ENCODE data around the gene SLC27A1.

- TF ChIP-seq BCL11B (tag by site-specific recombination; IDR thresholded peaks at IDR 0.05; ENCODE audit: low read depth): no peak
- TF ChIP-seq ZNF302 (tag by site-specific recombination; IDR thresholded peaks at IDR 0.05; ENCODE audit: low read depth): no peak
- no peak for TF ChIP-seq HOXD13 (CRISPR knock-in tag; IDR thresholded peaks at IDR 0.05; ENCODE audit: borderline replicate concordance)
- TF ChIP-seq GLI4 (tag by site-specific recombination; IDR thresholded peaks at IDR 0.05): no peak
Observed at GRCh38 chr19:17541184-17541759, 70.9 kb downstream of the SLC27A1 start.
